GM19455 (cell line): ENCODE results near the gene UBA5.
"Not testable (repeated sequence)": the region's sequence is repeated elsewhere in the genome, so short reads cannot be mapped to it uniquely, and the experiment has no call there.

Experiments
- ATAC-seq: cut with Tn5 transposase; IDR thresholded peaks from one replicate; pipeline ENCODE4 v1.9.1; 2021; ENCODE audit not compliant: unreplicated experiment

Gene UBA5

GRCh38 chr3:132660052-132660810, at the start of gene UBA5:
UBA5 (plus strand) TSS chr3:132660329; CDS start chr3:132660538, 209 bp downstream.
- peak; percentile 78 for ATAC-seq

- not testable (repeated sequence) for ATAC-seq
Observed at GRCh38 chr3:132615301-132615700, 44.8 kb upstream of the UBA5 start.

GRCh38 chr3:132615881-132616280, 44.2 kb upstream of the UBA5 start:
- no peak for ATAC-seq

- ATAC-seq: no peak
Observed at GRCh38 chr3:132616780-132617179, 43.3 kb upstream of the UBA5 start.

- ATAC-seq: no peak
Observed at GRCh38 chr3:132622148-132622547, 38.0 kb upstream of the UBA5 start.

GRCh38 chr3:132622761-132623160, 37.4 kb upstream of the UBA5 start:
- ATAC-seq: no peak

- ATAC-seq: no peak
Observed at GRCh38 chr3:132623646-132624045, 36.5 kb upstream of the UBA5 start.

GRCh38 chr3:132624790-132625189, 35.3 kb upstream of the UBA5 start:
- ATAC-seq: no peak

GRCh38 chr3:132625613-132626012, 34.5 kb upstream of the UBA5 start:
- peak; percentile 72 for ATAC-seq

- no peak for ATAC-seq
Observed at GRCh38 chr3:132626955-132627354, 33.2 kb upstream of the UBA5 start.

- no peak for ATAC-seq
Observed at GRCh38 chr3:132628157-132628556, 32.0 kb upstream of the UBA5 start.

GRCh38 chr3:132629928-132630327, 30.2 kb upstream of the UBA5 start:
- ATAC-seq: no peak

- ATAC-seq: no peak
Observed at GRCh38 chr3:132630612-132631011, 29.5 kb upstream of the UBA5 start.

GRCh38 chr3:132635052-132635451, 25.1 kb upstream of the UBA5 start:
- ATAC-seq: no peak

GRCh38 chr3:132637590-132637989, 22.5 kb upstream of the UBA5 start:
- no peak for ATAC-seq

GRCh38 chr3:132638706-132639105, 21.4 kb upstream of the UBA5 start:
- no peak for ATAC-seq

- ATAC-seq: not testable (repeated sequence)
Observed at GRCh38 chr3:132641427-132641826, 18.7 kb upstream of the UBA5 start.

- no peak for ATAC-seq
Observed at GRCh38 chr3:132641837-132642538, 18.1 kb upstream of the UBA5 start.

- no peak for ATAC-seq
Observed at GRCh38 chr3:132642539-132642847, 17.6 kb upstream of the UBA5 start.

- ATAC-seq: no peak
Observed at GRCh38 chr3:132643366-132643765, 16.8 kb upstream of the UBA5 start.

GRCh38 chr3:132645058-132645457, 15.1 kb upstream of the UBA5 start:
- ATAC-seq: no peak

GRCh38 chr3:132650153-132650552, 10.0 kb upstream of the UBA5 start:
- ATAC-seq: no peak
